ENCODE measurements around the gene SRGN.
"Not testable (repeated sequence)": the region's sequence is repeated elsewhere in the genome, so short reads cannot be mapped to it uniquely, and the experiment has no call there.

Gene SRGN

DNA sequence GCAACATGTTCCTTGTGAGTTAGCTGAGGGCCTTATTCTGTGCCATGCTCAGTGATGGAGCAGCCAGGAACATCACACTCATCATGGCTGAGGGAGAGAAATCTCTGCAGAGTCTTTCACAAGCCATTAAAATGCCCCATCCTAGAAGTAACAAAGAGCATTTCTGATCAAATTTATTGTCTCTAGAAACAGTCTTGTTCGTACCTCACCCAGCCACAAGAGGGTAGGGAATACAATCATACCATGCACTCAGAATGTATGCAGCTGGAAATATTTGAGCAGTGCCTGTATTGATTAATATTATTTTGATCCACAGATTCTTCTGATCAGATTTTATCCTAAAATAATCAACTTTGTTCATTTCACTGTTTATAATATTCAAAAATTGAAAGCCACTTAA, 53.4 kb downstream of the SRGN start:
- no peak for DNase-seq (ENCODE audit: low read depth)

DNA sequence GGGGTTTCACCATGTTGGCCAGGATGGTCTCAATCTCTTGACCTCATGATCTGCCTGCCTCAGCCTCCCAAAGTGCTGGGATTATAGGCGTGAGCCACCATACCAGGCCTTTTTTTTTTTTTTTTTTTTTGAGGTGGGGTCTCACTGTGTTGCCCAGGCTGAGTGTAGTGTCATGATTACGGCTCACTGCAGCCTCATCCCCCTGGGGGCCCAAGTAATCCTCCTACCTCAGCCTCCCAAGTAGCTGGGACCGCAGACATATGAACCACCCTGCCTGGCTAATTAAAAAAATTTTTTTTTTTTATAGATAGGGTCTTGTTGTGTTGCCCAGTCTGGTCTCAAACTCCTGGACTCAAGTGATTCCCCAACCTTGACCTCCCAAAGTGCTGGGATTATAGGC, 54.2 kb downstream of the SRGN start:
- DNase-seq (ENCODE audit: low read depth), result not testable (repeated sequence)

DNA sequence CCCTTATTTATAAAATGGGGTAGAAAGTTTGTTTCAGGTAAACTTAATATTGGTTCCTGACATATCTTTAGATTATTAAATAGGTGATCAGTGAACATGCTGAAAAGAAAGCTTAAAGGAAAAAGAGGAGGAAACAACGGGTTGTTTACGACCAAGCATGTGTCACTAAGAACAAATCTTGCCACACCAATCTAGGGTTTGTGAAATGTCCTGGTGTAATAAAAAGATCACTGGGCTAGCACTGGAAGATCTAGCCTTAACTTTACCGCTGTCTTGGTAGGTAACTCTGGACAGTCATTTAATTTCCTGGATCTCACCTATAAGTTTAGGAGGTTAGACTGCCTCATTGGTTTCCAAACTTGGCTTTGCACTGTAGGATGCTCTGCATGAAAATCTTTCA, 55.1 kb downstream of the SRGN start:
- DNase-seq (ENCODE audit: low read depth), result no peak

DNA sequence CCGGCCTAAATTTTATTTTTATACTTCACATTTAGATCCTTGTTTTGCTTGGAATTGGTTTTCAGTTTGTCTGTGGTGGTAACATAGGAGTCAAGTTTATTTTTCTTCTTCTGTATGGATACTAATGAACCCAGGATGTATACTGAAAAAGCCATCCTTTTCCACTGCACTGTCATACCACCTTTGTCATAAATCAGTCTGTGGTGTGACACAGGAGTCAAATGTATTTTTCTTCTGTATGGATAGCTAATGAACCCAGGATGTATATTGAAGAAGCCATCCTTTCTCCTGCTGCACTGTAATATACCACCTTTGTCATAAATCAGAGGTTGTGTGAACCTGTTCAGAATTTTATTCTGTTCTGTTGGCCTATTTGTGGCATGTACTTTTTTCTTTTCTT, 57.4 kb downstream of the SRGN start:
- DNase-seq (ENCODE audit: low read depth), result no peak

DNA sequence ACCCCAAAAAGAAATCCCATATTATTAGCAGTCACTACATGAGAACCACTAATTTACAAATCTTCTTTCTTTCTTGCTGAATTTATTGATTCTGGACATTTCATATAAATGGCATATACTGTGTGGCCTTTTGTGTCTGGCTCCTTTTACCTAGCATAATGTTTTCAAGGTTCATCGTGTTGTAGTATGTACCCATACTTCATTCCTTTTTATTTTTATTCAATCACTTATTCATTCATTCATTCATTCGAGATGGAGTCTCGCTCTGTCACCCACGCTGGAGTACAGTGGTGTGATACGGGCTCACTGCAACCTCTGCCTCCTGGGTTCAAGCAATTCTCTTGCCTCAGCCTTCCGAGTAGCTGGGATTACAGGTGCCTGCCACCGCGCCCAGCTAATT, 58.0 kb downstream of the SRGN start:
- no peak for DNase-seq (ENCODE audit: low read depth)

DNA sequence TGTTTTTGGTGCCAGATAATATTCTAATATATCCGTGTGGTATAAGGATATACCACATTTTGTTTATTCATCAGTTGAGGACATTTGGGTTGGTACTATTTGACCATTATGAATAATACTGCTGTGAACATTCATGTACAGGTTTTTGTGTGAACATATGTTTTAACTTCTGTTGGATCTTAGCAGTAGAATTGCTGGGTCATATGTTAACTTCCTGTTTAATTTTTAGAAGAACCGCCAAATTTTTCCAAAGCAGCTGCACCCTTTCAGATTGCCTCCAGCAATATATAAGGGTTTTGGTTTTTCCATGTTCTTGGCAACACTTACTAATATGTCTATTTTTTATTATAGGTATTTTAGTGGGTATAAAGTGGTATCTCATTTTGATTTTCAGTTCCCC, 58.9 kb downstream of the SRGN start:
- DNase-seq (ENCODE audit: low read depth), result no peak

DNA sequence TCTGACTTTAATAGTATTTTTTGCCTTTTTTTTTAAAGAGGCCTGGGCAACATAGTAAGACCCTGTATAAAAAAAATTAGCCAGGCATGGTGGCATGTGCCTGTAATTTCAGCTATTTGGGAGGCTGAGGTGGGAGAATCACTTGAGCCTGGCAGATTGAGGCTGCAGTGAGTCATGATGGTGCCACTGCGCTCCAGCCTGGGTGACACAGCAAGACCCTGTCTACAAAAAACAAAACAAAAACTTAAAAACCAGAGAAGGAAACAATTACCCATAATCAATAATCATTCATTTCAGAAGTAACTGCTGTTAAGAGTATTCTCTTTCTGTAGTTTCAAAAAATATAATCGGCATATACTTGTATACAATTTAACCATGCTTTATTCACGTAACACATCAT, 64.1 kb downstream of the SRGN start:
- no peak for DNase-seq (ENCODE audit: low read depth)

DNA sequence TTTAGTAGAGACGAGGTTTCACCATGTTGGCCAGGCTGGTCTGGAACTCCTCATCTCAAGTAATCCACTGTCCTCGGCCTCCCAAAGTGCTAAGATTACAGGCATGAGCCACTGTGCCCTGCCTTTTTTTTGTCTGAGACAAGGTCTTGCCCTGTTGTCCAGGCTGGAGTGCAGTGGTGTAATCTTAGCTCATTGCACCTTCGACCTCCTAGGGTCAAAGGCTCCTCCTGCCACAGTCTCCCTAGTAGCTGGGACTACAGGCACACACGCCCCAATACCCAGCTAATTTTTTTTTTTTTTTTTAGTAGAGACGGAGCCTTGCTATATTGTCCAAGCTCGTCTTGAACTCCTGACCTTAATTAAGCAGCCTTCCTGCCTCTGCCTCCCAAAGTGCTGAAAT, 65.3 kb downstream of the SRGN start:
- no peak for DNase-seq (ENCODE audit: low read depth)
